HepG2 (cell line): Measurements from ENCODE around the gene PCSK6. TPM values are rescaled to one million over a fixed set of nuclear protein-coding genes. Genes with fewer than 3 reads are reported as not detected.

Experiments
- AHR ChIP-seq: IDR thresholded peaks from 2 replicates; pipeline ENCODE4 v1.6.1; 2018; ENCODE audit warnings: missing genetic modification reagents, missing compliant biosample characterization
- ARHGAP35 ChIP-seq: sonication (generic); formaldehyde crosslinking; IDR thresholded peaks from 2 replicates; pipeline ENCODE4 v1.9.0; 2022; ENCODE audit warnings: mild to moderate bottlenecking, inconsistent platforms, moderate library complexity, missing genetic modification reagents, borderline replicate concordance
- ASH2L ChIP-seq: fragments of 300-600, 200-600 bp; sonication (generic); IDR thresholded peaks from 2 replicates; pipeline ENCODE4 v1.7.0; 2017; ENCODE audit warnings: low read depth, mild to moderate bottlenecking, moderate library complexity, mixed read lengths, low read length; ENCODE audit not compliant: insufficient read length
- EEA1 ChIP-seq: sonication (generic); formaldehyde crosslinking; IDR thresholded peaks from 2 replicates; pipeline ENCODE4 v1.5.1; 2020; ENCODE audit warnings: mild to moderate bottlenecking, missing genetic modification reagents, borderline replicate concordance
- FOXO1 ChIP-seq: sonication (generic); formaldehyde crosslinking; IDR thresholded peaks from 2 replicates; pipeline ENCODE4 v1.4.0; 2020; ENCODE audit warnings: missing genetic modification reagents
- KMT2A ChIP-seq: sonication (generic); formaldehyde crosslinking; IDR thresholded peaks from 2 replicates; pipeline ENCODE4 v1.4.0; 2020; ENCODE audit warnings: missing genetic modification reagents
- MEIS2 ChIP-seq: sonication (generic); formaldehyde crosslinking; IDR thresholded peaks from 2 replicates; pipeline ENCODE4 v1.9.0; 2021; ENCODE audit warnings: mild to moderate bottlenecking, missing genetic modification reagents
- NR1H2 ChIP-seq: sonication (generic); formaldehyde crosslinking; IDR thresholded peaks from 2 replicates; pipeline ENCODE4 v1.8.1; 2022; ENCODE audit warnings: low read depth, missing genetic modification reagents, borderline replicate concordance
- PHF21A ChIP-seq: sonication (generic); formaldehyde crosslinking; IDR thresholded peaks from 2 replicates; pipeline ENCODE4 v1.5.0; 2020; ENCODE audit warnings: mild to moderate bottlenecking, missing genetic modification reagents
- PHF8 ChIP-seq: sonication (generic); formaldehyde crosslinking; IDR thresholded peaks from 2 replicates; pipeline ENCODE4 v1.5.0; 2020; ENCODE audit warnings: missing genetic modification reagents
- POGZ ChIP-seq: sonication (generic); formaldehyde crosslinking; IDR thresholded peaks from 2 replicates; pipeline ENCODE4 v1.4.0; 2020; ENCODE audit warnings: mild to moderate bottlenecking, missing genetic modification reagents
- SIX4 ChIP-seq: sonication (generic); formaldehyde crosslinking; IDR thresholded peaks from 2 replicates; pipeline ENCODE4 v1.4.0; 2020; ENCODE audit warnings: missing genetic modification reagents
- SMARCC2 ChIP-seq: fragments of 450-650 bp; IDR thresholded peaks from 2 replicates; pipeline ENCODE4 v1.6.1; 2017; ENCODE audit warnings: antibody characterized with exemption, mild to moderate bottlenecking
- SOX5 ChIP-seq: IDR thresholded peaks from 2 replicates; pipeline ENCODE4 v1.6.1; 2016; ENCODE audit warnings: borderline replicate concordance
- TBX2 ChIP-seq: sonication (generic); formaldehyde crosslinking; IDR thresholded peaks from 2 replicates; pipeline ENCODE4 v1.5.0; 2020; ENCODE audit warnings: missing genetic modification reagents, mild to moderate bottlenecking, borderline replicate concordance
- ZBTB14 ChIP-seq: sonication (generic); formaldehyde crosslinking; IDR thresholded peaks from 2 replicates; pipeline ENCODE4 v1.4.0; 2020; ENCODE audit warnings: missing genetic modification reagents
- ZBTB4 ChIP-seq: sonication (generic); formaldehyde crosslinking; IDR thresholded peaks from 2 replicates; pipeline ENCODE4 v1.4.0; 2020; ENCODE audit warnings: missing genetic modification reagents, mild to moderate bottlenecking, borderline replicate concordance
- ZC3H13 ChIP-seq: sonication (generic); formaldehyde crosslinking; IDR thresholded peaks from 2 replicates; pipeline ENCODE4 v1.8.1; 2023; ENCODE audit warnings: mild to moderate bottlenecking, missing genetic modification reagents, moderate library complexity
- ZEB1 ChIP-seq: IDR thresholded peaks from 2 replicates; pipeline ENCODE4 v1.6.1; 2012; ENCODE audit warnings: mild to moderate bottlenecking, low read depth, inconsistent platforms; ENCODE audit not compliant: insufficient replicate concordance
- ZNF276 ChIP-seq: sonication (generic); formaldehyde crosslinking; IDR thresholded peaks from 2 replicates; pipeline ENCODE4 v1.4.0; 2020; ENCODE audit warnings: mild to moderate bottlenecking, low read depth, missing genetic modification reagents
- ZNF431 ChIP-seq: sonication (generic); formaldehyde crosslinking; IDR thresholded peaks from 2 replicates; pipeline ENCODE4 v1.9.0; 2022; ENCODE audit warnings: missing genetic modification reagents, low read depth, mild to moderate bottlenecking, borderline replicate concordance
- ZNF564 ChIP-seq: sonication (generic); formaldehyde crosslinking; IDR thresholded peaks from 2 replicates; pipeline ENCODE4 v1.8.1; 2023; ENCODE audit warnings: mild to moderate bottlenecking, missing genetic modification reagents
- ZNF652 ChIP-seq: IDR thresholded peaks from 2 replicates; pipeline ENCODE4 v1.6.1; 2016; ENCODE audit warnings: low read depth, borderline replicate concordance
- polyA plus RNA-seq, 8 experiments: library from polyadenylated mRNA; depleted of rRNA in 3 of 8; stranded (reverse) in 7 of 8; unstranded in 1 of 8; fragments of >200 nt; fragmentation: Illumina TruSeq in 4 of 8; extraction: Trizol in 4 of 8; gene quantifications; 2 replicates each; pipeline versions ENCODE4 v1.2.1 to v1.2.3, GENCODE V29; 2011 to 2016; ENCODE audit warnings: low read depth in 4 of 8, missing spikeins in 1 of 8, mixed read lengths in 1 of 8; ENCODE audit not compliant: insufficient read depth in 1 of 8
- total RNA-seq, 5 experiments: library from RNA; depleted of rRNA; stranded (reverse); fragments of >200 nt; fragmentation: Illumina TruSeq; extraction: Trizol; gene quantifications; 2 replicates each; pipeline ENCODE4 v1.2.3, GENCODE V29; 2016; ENCODE audit warnings: low read depth in 1 of 5

Gene PCSK6
- total and polyA plus RNA-seq, 2 of the 13 experiments (the other 11 are each of a cell fraction or from before 2014, with no cell fraction given): 56.5 to 155 TPM

GRCh38 chr15:101439285-101439919 is 50.1 kb downstream of the PCSK6 start (continued):
- TF ChIP-seq AHR (CRISPR knock-in tag) (no peak; the same call in 1 of the 2 replicates), PHF21A (CRISPR knock-in tag) (peak; percentile 96), SOX5 (CRISPR knock-in tag) (peak; percentile 93; the same call in 1 of the 2 replicates), SMARCC2 (no peak), SIX4 (CRISPR knock-in tag) (peak; percentile 98), PHF8 (CRISPR knock-in tag) (peak; percentile 43; the same call in 1 of the 2 replicates), ZNF431 (CRISPR knock-in tag) (peak; percentile 93), ZC3H13 (CRISPR knock-in tag) (peak; percentile 55; the same call in 1 of the 2 replicates), ASH2L (peak; percentile 92), ZNF652 (CRISPR knock-in tag) (peak; percentile 55; the same call in 1 of the 2 replicates), ZBTB4 (CRISPR knock-in tag) (peak; percentile 67; the same call in 1 of the 2 replicates), NR1H2 (CRISPR knock-in tag) (peak; percentile 78; the same call in 1 of the 2 replicates), KMT2A (peak; percentile 67; the same call in 1 of the 2 replicates), ZEB1 (no peak), TBX2 (CRISPR knock-in tag) (peak; percentile 98), EEA1 (no peak), ZNF276 (CRISPR knock-in tag) (0 out of 2 replicates have a peak, but pooled peaks have one; percentile 21), POGZ (CRISPR knock-in tag) (peak; percentile 83), FOXO1 (CRISPR knock-in tag) (peak; percentile 93), ARHGAP35 (CRISPR knock-in tag) (0 out of 2 replicates have a peak, but pooled peaks have one; percentile 53), ZNF564 (CRISPR knock-in tag) (peak; percentile 63; the same call in 1 of the 2 replicates), MEIS2 (CRISPR knock-in tag) (peak; percentile 96), ZBTB14 (CRISPR knock-in tag) (no peak)
